HG03520 (cell line): ENCODE measurements around the gene C6orf15.
"Not testable (repeated sequence)": the region's sequence is repeated elsewhere in the genome, so short reads cannot be mapped to it uniquely, and the experiment has no call there.

Experiments
- ATAC-seq: cut with Tn5 transposase; IDR thresholded peaks from one replicate; pipeline ENCODE4 v1.9.1; 2021; ENCODE audit warnings: mild to moderate bottlenecking, moderate library complexity; ENCODE audit not compliant: unreplicated experiment

C6orf15 gene

DNA sequence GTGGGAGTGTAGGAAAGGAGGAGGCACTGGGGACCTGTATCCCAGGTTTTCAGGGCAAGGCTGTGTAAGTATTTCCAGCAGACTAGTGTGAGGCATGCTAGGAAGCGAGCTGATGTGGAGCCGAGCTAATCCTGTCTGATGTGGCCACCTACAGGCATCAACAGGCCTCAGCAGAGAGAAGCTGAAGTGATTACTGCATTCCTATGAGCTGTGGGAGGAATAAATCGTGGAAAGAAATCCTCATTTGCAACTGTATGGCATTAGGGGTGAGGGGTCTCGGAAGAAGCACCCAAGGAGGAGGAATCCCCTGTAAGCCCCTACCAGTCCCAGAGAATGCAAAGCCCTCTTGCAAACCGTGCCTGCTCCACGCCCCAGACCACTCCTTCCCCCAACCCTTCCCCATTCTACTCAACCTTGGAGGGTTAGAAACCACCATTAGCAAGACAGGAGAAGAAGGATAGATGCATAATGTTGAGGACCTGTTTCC is 41.6 kb downstream of the C6orf15 start:
- no peak for ATAC-seq

DNA sequence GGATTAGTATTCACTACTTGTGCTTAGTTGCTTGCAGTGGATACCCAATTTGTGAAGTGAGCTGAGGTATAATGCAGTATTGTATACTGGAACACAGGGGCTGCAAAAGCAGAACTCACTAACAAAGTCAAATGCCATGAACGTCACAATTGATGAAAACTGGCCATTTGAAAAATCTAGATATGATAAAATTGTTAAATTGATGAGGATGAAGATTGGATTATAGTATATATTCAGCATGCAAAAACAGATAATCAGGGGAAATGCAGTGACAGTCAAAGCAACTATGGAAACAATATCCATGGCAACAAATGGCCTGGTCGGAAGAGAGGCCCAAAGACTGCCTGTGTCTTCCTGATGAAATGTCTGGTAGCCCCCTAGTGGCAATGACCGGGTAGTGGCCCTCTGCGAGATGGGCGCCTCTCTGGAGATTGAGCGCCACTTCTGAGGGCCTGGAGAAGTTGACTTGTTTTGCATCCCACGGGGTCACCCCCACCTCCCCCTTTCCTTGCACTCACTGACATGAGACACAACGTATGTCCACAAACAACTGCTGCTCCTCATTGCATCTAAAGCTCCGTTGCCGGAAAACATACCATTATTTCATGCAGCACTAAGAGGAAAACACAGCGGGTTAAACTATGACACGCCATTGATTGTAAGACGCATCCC is 43.6 kb downstream of the C6orf15 start:
- ATAC-seq = no peak

DNA sequence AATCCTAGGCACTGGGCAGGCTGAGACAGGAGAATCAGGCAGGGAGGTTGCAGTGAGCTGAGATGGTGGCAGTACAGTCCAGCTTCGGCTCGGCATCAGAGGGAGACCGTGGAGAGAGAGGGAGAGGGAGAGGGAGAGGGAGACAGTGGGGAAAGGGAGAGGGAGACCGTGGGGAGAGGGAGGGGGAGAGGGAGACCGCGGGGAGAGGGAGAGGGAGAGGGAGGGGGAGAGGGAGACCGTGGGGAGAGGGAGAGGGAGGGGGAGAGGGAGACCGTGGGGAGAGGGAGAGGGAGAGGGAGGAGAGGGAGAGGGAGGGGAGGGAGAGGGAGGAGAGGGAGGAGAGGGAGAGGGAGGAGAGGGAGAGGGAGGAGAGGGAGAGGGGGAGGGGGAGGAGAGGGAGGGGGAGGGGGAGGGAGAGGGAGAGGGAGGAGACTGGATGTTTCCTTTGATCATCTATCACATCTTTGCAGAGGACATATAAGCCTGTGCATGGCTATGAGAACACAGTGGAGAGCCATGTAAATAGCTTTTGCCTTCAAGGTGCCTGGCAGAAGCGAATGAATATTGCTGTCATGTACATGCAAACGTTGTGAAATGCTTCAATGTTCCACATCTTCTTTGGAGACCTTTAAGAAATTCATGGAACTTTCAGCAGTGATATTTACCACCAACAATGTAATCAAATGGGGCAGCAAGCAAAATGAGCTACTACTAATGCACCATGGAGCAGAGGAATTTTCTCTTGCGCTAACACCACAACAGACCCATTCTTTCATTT is 44.3 kb downstream of the C6orf15 start:
- not testable (repeated sequence) for ATAC-seq

DNA sequence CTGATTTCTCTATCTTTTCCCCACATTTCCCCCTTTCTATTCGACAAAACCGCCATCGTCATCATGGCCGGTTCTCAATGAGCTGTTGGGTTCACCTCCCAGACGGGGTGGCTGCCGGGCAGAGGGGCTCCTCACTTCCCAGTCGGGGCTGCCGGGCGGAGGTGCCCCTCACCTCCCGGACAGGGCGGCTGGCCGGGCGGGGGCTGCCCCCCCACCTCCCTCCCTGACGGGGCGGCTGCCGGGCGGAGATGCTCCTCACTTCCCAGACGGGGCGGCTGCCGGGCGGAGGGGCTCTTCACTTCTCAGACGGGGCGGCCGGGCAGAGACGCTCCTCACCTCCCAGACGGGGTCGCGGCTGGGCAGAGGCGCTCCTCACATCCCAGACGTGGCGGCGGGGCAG is 45.3 kb downstream of the C6orf15 start:
- ATAC-seq = not testable (repeated sequence)

DNA sequence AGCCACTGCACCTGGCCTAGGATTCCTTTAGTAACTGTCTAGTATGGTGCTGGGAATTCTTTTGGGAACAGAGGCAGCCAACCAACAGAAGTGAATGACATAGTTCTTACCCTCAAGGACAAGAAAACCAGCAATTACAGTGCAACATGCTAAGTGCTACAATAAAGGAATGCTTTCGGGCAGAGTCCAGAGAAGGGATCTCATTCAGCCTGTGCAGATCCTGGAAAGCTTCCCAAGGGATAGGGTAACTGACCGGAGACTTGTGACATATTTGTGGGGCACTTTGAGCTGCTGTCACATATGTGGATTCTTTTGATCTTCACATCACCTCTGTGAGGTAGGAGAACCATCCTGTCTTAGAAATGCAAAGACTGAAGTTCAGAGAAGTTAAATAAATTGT is 46.8 kb downstream of the C6orf15 start:
- no peak for ATAC-seq

DNA sequence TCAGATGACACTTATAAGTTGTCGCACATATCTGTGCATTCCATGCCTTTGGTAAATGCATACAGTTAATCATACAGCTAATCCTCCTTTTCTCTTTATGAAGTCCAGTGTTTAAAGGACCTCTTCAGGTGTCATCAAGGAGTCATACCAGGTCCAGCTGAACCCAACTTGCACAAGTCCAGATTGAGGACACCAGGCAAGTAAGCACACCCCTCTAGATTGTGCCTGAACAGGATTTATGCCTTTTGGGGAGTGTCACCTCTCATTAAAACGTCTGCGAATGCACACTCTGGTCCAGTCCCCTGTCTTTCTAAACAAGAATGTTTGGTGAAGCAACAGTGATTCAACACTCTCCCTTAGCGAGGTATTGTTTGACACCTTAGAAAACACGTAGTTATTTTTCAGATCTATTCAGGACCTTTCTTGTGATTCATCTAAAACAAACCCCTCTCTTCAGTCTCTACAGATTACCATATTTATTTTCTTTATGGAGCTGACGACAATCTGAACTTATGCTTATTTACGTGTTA is 48.4 kb downstream of the C6orf15 start:
- ATAC-seq = no peak
